PC-3 (cell line): ENCODE measurements around the gene MPO. TPM values are rescaled to one million over a fixed set of nuclear protein-coding genes. Genes with fewer than 3 reads are reported as not detected.

Source experiments
- ATAC-seq: fragments of 200-7000 bp; cut with Tn5 transposase; 2 replicates; pipeline ENCODE4 v1.9.1; 2020; ENCODE audit warnings: mild to moderate bottlenecking, moderate library complexity
- BruUV-seq: library from RNA; stranded (reverse); fragments of 400-500 nt; replicated peaks from 2 replicates; lab custom pipeline; 2021; lab: Mats Ljungman, UMichigan
- CTCF ChIA-PET: fragments of 300-600 bp; sonication (Branson Sonifier 250); formaldehyde crosslinking; loops from one replicate; lab custom pipeline; 2022; ENCODE audit warnings: antibody characterized with exemption; lab: Charles Lee
- POLR2A ChIA-PET: fragments of 300-600 bp; sonication (Branson Sonifier 250); formaldehyde crosslinking; loops from one replicate; lab custom pipeline; 2022; ENCODE audit warnings: antibody characterized with exemption; ENCODE audit not compliant: unreplicated experiment; lab: Charles Lee
- DNase-seq: peaks from one replicate; pipeline ENCODE4 v3.0.0-alpha.2; 2015
- H2AFZ ChIP-seq: fragments of 300-600 bp; sonication (generic); 2 replicates; pipeline ENCODE4 v1.6.0; 2016; ENCODE audit warnings: antibody characterized with exemption, low read length
- H3F3A ChIP-seq: fragments of 300-600 bp; sonication (generic); one replicate; pipeline ENCODE4 v1.6.0; 2017; ENCODE audit warnings: antibody characterized with exemption, low read length, control low read depth, mild to moderate bottlenecking; ENCODE audit not compliant: unreplicated experiment
- H3K27ac ChIP-seq: fragments of 300-600 bp; sonication (generic); 2 replicates; pipeline ENCODE4 v1.5.1; 2016; ENCODE audit warnings: mild to moderate bottlenecking, low read length
- H3K27me3 ChIP-seq: fragments of 300-600 bp; sonication (generic); 2 replicates; pipeline ENCODE4 v1.6.1; 2016; ENCODE audit warnings: low read length, mixed read lengths
- H3K36me3 ChIP-seq: fragments of 300-600 bp; sonication (generic); 2 replicates; pipeline ENCODE4 v1.6.1; 2016; ENCODE audit warnings: low read depth, mixed run types, low read length, mixed read lengths
- H3K4me1 ChIP-seq: fragments of 300-600 bp; sonication (generic); 2 replicates; pipeline ENCODE4 v1.5.1; 2016; ENCODE audit warnings: low read length; ENCODE audit not compliant: insufficient read depth
- H3K4me2 ChIP-seq: fragments of 300-600 bp; sonication (generic); 2 replicates; pipeline ENCODE4 v1.6.0; 2016; ENCODE audit warnings: low read length
- H3K4me3 ChIP-seq: fragments of 300-600 bp; sonication (generic); 2 replicates; pipeline ENCODE4 v1.5.1; 2016; ENCODE audit warnings: mild to moderate bottlenecking, low read length, mixed read lengths
- H3K79me2 ChIP-seq: fragments of 300-600 bp; sonication (generic); 2 replicates; pipeline ENCODE4 v1.6.1; 2017; ENCODE audit warnings: low read length, mixed read lengths
- H3K9ac ChIP-seq: fragments of 300-600 bp; sonication (generic); 2 replicates; pipeline ENCODE4 v1.6.0; 2016; ENCODE audit warnings: mild to moderate bottlenecking, low read length
- H3K9me2 ChIP-seq: fragments of 300-600 bp; sonication (generic); replicated peaks from 2 replicates; pipeline ENCODE4 v1.6.1; 2016; ENCODE audit warnings: mixed run types, low read length, mixed read lengths
- H3K9me3 ChIP-seq: fragments of 300-600 bp; sonication (generic); 2 replicates; pipeline ENCODE4 v1.6.1; 2016; ENCODE audit warnings: low read length, mixed read lengths
- H4K20me1 ChIP-seq: fragments of 300-600 bp; sonication (generic); 2 replicates; pipeline ENCODE4 v1.6.1; 2016; ENCODE audit warnings: low read length, mixed read lengths
- EZH2 ChIP-seq: fragments of 300-600 bp; sonication (generic); IDR thresholded peaks from one replicate; pipeline ENCODE4 v1.6.1; 2017; ENCODE audit warnings: antibody characterized with exemption, mild to moderate bottlenecking, low read length; ENCODE audit not compliant: unreplicated experiment
- EZH2phosphoT487 ChIP-seq: fragments of 300-600 bp; sonication (generic); IDR thresholded peaks from 2 replicates; pipeline ENCODE4 v1.6.1; 2018; ENCODE audit warnings: mild to moderate bottlenecking, antibody characterized with exemption, low read length, borderline replicate concordance
- intact Hi-C: fragments of 100-400 bp; cut with micrococcal nuclease; formaldehyde crosslinking; loops from 2 replicates; pipeline ENCODE4 v1.9.0; 2023
- total RNA-seq: library from RNA; depleted of rRNA; stranded (reverse); fragments of >200 nt; gene quantifications from 2 replicates; pipeline ENCODE4 v1.2.3, GENCODE V29; 2014
- TF ChIP-seq, protein P1 (sequence below): fragments of 300-600 bp; sonication (generic); conservative IDR thresholded peaks from 2 replicates; pipeline ENCODE4 v1.5.1; 2017; ENCODE audit warnings: antibody characterized with exemption, low read depth, mild to moderate bottlenecking, low read length

MPO gene
- total RNA-seq, 1 experiment from 2014 or later: not detected

DNA sequence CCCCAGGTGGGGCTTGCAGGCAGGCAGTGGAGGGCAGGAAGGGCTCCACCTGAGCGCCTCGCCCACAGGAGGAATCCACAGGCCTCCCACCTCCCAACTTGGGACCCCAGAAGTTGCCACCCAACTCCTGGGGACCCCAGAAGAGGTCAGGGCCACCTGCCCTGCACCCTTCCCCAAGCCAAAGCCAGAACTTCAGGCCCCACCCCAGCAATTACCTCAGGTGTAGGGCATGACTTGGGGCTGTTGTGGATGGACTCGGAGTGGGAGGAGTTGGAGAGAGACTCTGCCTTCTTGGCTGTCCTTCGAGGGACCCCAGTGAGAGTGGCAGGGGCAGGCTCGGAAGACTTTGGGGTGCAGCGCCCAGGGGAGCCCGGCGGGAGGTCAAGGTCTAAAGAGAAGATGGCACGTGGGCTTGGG, 37.3 kb upstream of the MPO start:
- H3K36me3 ChIP-seq: no peaks in the 10 kb centered on the region
- H3K9ac ChIP-seq: no peak overlapping the region
- 0 out of 2 replicates have a peak overlapping the region, but pooled peaks have one; percentile 8 for H3K27ac ChIP-seq
- no peaks in the 10 kb centered on the region for H3F3A ChIP-seq
- H3K4me2 ChIP-seq: peak overlapping the region; percentile 32
- H3K4me3 ChIP-seq: no peak overlapping the region
- peak overlapping the region; percentile 44 for H2AFZ ChIP-seq
- no peak for TF ChIP-seq EZH2
- TF ChIP-seq, protein P1, sequence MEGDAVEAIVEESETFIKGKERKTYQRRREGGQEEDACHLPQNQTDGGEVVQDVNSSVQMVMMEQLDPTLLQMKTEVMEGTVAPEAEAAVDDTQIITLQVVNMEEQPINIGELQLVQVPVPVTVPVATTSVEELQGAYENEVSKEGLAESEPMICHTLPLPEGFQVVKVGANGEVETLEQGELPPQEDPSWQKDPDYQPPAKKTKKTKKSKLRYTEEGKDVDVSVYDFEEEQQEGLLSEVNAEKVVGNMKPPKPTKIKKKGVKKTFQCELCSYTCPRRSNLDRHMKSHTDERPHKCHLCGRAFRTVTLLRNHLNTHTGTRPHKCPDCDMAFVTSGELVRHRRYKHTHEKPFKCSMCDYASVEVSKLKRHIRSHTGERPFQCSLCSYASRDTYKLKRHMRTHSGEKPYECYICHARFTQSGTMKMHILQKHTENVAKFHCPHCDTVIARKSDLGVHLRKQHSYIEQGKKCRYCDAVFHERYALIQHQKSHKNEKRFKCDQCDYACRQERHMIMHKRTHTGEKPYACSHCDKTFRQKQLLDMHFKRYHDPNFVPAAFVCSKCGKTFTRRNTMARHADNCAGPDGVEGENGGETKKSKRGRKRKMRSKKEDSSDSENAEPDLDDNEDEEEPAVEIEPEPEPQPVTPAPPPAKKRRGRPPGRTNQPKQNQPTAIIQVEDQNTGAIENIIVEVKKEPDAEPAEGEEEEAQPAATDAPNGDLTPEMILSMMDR: no peak
- no peak for TF ChIP-seq EZH2phosphoT487
- H3K9me3 ChIP-seq: no peaks in the 10 kb centered on the region
- CTCF ChIA-PET: interaction anchor here (0.5 to 3.6 kb wide), 13 partner anchors 34 to 1262 kb away, joined by 3 to 61 read pairs (median 6); partner anchors contain the start of genes MTMR4, RNF43 and SUPT4H1
- no peaks in the 10 kb centered on the region for H3K27me3 ChIP-seq
- H3K79me2 ChIP-seq: no peaks in the 10 kb centered on the region
- ATAC-seq (no peak), DNase-seq (no peak)
- no peaks in the 10 kb centered on the region for H3K9me2 ChIP-seq
- BruUV-seq: no TSS peak
- intact Hi-C loops: no loop called here
- H3K4me1 ChIP-seq: peaks cover 20% of the 10 kb centered on the region
- no peaks in the 10 kb centered on the region for H4K20me1 ChIP-seq
- POLR2A ChIA-PET: interaction anchor here (0.5 to 1.2 kb wide), 3 partner anchors 34 to 904 kb away, joined by 3 to 10 read pairs (median 9); partner anchors contain the start of genes RNF43 and SUPT4H1

DNA sequence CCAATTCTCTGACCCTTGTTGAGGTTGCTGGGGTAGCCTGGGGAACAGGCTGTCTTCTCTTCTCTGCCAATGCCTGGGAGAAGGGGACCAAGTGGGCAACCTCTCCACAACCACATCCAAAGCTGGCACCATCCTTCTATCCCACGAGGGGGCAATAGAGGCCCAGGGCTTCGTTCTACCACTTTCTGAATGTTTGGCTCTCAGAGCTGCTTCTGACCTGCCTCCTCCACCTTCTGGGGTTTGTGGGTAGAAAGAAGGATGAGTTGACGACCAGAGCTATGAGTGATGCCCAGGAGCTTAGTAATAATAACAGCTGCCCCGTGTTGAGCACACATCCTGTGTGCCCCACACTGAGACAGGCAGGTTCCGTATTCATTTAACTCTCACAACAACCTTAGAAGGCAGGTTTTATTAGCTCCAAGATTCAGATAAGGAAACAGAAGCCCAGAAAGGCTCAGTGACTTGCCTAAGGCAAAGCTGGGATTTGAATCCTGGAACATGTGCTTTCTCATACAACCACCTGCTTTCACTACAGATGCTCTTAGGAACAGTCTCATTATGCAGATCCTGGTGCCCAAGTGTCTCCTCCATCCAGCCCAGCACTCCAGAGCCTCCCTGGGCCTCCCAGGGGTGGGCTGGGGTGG, 36.8 kb upstream of the MPO start:
- H3K4me1 ChIP-seq: peaks cover 20% of the 10 kb centered on the region
- H4K20me1 ChIP-seq: no peaks in the 10 kb centered on the region
- ATAC-seq: peak; percentile 87
- H3K9ac ChIP-seq: no peak overlapping the region
- H3K27ac ChIP-seq: 0 out of 2 replicates have a peak overlapping the region, but pooled peaks have one; percentile 8
- peak; percentile 95 for DNase-seq
- BruUV-seq: no TSS peak
- no peak overlapping the region for H3K4me3 ChIP-seq
- ChIA-PET POLR2A (interaction anchor here (0.5 to 1.2 kb wide), 3 partner anchors 34 to 904 kb away, joined by 3 to 10 read pairs (median 9); partner anchors contain the start of genes RNF43 and SUPT4H1), CTCF (interaction anchor here (0.5 to 3.6 kb wide), 13 partner anchors 35 to 1262 kb away, joined by 3 to 61 read pairs (median 6); partner anchors contain the start of genes MTMR4, RNF43 and SUPT4H1)
- no peaks in the 10 kb centered on the region for H3K79me2 ChIP-seq
- H3K27me3 ChIP-seq: no peaks in the 10 kb centered on the region
- H2AFZ ChIP-seq: peak overlapping the region; percentile 44
- H3K9me2 ChIP-seq: no peaks in the 10 kb centered on the region
- no peaks in the 10 kb centered on the region for H3K9me3 ChIP-seq
- TF ChIP-seq EZH2phosphoT487: no peak
- TF ChIP-seq, protein P1: peak; percentile 98
- peak overlapping the region; percentile 32 for H3K4me2 ChIP-seq
- no peaks in the 10 kb centered on the region for H3K36me3 ChIP-seq
- intact Hi-C loops: loop anchor here (1.0 kb wide), 3 partner anchors 35 to 130 kb away; partner anchors contain the start of genes RNF43 and SUPT4H1
- no peaks in the 10 kb centered on the region for H3F3A ChIP-seq
